GM19238 (cell line): Measurements from ENCODE around the gene DOCK6.
"Not testable (repeated sequence)": the region's sequence is repeated elsewhere in the genome, so short reads cannot be mapped to it uniquely, and the experiment has no call there.

Experiments
- DNase-seq: peaks from one replicate; pipeline ENCODE4 v3.0.0; 2011; ENCODE audit warnings: low spot score; ENCODE audit not compliant: insufficient read length

Gene DOCK6

GRCh38 chr19:11173516-11174155 lies 88.7 kb downstream of the DOCK6 start:
- no peak for DNase-seq

- DNase-seq: no peak
These were observed 89.7 kb downstream of the DOCK6 start for GRCh38 chr19:11172576-11172975.

DNA sequence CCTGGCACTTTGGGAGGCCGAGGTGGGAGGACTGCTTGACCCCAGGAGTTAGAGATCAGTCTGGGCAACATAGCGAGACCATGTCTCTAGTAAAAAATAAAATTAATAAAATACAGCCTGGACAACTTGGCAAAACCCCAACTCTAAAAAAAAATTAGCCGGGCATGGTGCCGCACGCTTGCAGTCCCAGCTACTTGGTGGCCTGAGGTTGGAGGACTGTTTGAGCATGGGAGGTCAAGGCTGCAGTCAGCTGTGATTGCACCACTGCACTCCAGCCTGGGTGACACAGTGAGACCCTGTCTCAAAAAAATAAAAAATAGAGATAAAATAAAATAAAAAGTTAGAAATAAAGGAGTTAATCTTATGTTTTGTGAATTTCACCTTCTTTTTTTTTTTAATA lies 91.2 kb downstream of the DOCK6 start:
- no peak for DNase-seq

DNA sequence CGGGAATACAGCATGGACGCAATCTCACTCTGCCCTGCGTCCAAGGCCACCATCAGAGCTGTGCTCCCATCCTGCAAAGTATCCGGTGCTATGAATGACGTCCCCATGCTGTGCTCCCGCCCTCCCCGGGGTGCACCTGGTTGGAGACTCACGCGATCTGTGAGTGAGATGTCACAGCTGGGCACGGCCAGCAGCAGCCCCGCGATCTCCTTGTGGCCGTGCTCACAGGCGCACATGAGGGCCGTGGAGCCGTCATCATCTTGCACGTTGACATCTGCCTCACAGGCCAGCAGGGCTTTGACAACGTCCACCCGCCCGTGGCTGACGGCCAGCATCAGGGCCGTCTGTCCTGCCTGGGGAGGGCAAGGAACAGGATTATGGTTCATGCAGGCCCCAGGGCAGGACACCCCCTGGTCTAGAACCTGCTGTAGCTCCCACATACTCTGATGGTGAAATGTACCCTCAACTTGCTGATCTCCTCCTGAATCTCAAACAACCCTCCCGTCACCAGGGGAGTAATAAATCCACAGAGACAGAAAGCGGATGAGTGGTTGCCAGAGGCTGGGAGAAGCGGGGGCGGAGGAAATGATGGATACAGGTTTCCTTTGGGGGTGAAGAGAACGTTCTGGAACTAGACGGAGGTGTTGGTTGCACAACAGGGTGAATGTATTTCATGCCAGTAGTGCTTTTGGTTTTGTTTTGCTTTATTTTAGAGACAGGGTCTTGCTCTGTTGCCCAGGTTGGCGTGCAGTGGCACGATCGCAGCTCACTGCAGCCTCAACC lies 92.2 kb downstream of the DOCK6 start:
- no peak for DNase-seq

DNA sequence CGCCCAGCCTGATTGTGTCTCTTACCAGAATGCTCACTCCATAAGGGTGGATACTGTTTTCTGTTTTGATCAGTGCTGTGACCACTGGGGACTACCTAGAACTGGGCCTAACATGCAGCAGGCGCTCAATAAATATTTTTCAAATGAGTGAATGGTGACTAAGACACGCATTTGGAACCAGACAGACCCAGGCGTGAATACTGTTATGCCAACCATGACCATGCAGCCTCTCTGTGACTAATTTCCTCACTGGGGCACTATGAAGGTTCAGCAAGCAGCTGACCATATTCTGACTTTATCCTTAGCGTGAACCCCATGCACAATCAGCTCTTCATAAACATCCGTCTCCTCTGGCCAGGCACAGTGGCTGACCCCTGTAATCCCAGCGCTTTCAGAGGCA lies 93.8 kb downstream of the DOCK6 start:
- DNase-seq: no peak

GRCh38 chr19:11166281-11167142 lies 95.8 kb downstream of the DOCK6 start:
- DNase-seq: no peak

GRCh38 chr19:11165486-11166030 lies 96.8 kb downstream of the DOCK6 start:
- no peak for DNase-seq

GRCh38 chr19:11164879-11165406 lies 97.4 kb downstream of the DOCK6 start:
- no peak for DNase-seq

DNA sequence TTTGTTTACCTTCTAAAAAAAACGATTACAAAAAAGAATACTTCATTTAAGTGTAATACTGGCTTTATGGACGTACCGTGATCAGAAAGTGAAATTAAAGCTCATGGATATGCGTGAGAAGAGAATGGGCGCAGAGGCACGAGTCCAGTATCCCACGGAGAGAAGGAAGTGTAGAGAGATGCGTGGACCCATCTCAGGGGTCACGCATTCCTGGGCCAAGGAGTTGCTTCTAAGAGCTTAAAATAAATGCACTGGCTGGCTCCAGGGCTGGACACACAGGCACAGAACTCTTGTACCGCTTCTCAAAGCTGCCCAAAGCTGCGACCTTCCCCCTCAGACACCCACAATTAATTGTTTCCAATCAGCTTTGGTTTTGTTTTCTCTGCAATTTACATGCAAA lies 98.0 kb downstream of the DOCK6 start:
- DNase-seq: no peak

- DNase-seq: not testable (repeated sequence)
These were observed 101.9 kb downstream of the DOCK6 start for GRCh38 chr19:11160440-11160768.

DNA sequence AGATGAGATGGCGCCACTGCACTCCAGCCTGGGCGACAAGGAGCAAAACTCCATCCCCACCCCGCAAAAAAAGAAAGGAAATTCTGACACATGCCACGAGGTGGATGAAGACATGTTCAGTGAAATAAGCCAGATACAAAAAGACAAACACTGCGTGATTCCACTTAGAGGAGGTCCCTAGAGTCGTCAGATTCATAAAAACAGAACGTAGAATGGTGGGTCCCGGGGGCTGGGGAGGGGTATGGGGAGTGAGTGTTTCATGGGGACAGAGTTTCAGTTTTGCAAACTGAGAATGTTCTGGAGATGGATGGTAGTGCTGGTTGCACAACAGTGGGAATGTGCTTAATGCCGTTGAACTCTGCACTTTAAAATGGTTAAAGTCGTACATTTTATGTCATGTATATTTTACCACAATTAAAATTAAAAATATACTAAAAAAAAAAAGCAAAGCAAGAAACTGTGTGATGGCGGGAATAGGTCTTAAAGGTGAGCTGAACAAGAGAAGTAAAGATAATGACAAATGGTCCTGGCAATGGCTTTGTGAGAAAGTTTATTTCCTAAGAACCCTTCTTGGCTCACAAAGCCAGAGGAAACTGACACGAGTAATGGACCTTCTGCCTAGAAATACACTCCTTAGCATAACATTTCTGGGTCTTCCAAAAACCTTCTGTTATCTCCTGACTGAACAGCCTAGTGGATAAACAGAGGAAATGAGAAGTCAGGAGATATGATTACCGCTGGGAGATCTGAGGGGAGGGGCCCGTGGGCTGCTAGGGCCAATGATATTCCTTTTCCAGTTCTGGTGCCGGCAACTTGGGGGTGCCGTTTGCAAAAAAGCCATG lies 102.5 kb downstream of the DOCK6 start:
- DNase-seq: no peak

DNA sequence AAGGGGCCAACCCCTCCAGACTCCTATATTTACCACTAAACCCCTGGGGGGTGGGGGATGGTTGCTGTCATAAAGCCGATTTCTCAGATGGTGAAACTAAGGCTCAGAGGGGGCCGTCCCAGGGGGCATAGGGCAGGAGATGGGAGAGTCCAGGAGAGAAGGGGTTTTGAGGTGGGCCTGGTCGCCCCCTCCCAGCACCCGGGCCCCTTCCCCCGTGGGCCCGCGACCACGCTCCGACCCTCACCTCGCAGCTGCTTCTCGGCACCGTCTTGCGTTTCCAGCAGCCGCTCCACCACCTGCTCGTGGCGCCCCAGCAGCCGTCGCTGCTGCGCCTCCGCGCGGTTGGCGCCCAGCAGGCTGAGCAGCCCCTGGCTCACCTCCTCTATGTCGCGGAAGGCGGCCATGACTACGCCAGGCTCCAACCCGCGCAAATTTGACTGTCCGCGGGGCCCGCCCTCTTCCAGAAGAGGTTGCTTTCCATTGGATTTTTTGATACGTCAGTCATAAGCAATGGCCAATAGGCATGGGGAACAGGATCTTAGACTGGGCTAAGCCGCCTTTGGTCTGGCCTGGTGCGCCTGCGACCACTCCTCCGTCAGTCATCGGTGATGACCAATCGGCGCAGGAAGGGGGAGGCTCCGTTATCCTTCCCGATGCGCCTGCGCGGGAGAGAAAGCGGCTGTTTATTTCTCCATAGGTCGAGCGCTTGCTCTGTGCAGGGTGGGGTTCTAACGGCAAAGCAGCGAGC lies 106.8 kb downstream of the DOCK6 start, which contains the start of gene SPC24:
SPC24 (minus strand) TSS at position 410 of the 748 bp plus-strand sequence; CDS start at position 404, 6 bp downstream.
- DNase-seq: peak; percentile 100

DNA sequence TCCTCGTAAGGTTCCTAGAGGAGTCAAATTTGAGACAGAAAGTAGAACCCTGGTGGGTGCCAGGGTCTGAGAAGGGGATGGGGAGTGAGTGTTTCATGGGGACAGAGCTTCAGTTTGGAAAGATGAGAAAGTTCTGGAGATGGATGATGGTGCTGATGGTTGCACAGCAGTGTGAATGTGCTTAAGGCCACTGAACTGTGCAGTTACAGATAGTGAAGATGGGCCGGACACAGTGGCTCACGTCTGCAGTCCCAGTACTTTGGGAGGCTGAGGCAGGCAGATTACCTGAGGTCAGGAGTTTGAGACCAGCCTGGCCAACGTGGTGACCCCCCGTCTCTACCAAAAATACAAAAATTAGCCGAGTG lies 107.7 kb downstream of the DOCK6 start:
- DNase-seq: no peak

DNA sequence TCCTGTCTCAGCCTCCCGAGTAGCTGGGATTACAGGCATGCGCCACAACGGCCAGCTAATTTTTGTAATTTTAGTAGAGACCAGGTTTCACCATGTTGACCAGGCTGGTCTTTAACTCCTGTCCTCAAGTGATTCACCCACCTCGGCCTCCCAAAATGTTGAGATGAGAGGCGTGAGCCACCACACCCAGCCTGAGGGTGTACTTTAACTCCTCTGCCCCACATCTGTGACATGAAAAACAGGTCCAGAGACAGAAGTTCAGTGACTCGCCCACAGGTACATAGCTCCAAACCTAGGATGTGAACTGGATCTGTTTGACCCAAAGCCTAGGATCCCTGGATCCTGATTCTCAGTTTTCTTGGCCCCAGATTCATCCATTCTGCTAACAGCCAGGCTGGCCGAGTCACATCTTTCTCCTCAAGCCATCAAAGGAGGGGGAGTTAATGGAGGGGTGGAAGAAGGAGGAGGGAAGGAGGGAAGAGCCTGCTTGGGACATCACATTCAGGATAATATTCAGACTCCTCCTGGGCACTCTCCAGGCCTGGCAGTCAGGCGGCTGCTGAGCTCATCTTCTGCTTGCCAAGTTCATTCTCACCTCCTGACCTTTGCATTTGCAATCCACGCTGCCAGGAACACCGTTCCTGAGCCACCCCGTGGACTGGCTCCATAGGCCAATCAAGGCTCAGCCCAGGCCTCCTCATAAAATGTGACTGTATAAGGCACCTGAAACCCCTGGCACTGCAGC lies 109.8 kb downstream of the DOCK6 start:
- DNase-seq: no peak

GRCh38 chr19:11151181-11151580 lies 111.1 kb downstream of the DOCK6 start:
- no peak for DNase-seq
